GM19099 (cell line): ENCODE results near the gene MFSD6L.

Experiments
- POLR2A ChIP-seq: IDR thresholded peaks from 3 replicates; pipeline ENCODE4 v1.6.1; 2011; ENCODE audit warnings: low read depth; ENCODE audit not compliant: insufficient read length; ENCODE audit errors: extremely low read depth

The MFSD6L gene, protein sequence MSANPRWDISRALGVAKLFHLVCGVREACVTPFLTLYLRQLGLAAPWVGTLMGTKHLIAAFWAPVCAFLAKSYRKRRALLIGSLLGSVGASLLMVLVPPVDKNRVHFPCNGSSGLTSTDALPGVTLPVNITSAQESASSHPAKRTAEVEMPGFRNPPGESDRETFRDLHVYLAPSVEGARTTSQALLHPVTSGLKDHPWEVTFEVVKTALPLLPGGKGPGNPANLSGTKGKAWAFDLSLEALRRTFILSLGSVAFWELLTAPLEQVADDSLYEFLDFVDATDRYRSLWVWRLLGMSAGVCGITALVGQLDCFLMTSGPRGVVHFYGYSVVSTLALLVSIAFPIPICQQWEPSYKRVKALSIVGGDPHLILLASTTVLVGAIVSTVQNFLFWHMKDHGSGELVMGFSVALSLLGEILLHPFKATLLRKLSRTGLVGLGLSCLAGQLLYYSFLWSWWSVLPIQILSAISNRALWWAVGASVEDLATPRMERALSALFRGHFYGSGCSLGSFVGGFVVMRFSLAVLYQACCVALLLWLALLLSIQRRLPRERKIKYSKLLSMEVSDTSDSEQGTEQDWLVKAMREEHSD

DNA sequence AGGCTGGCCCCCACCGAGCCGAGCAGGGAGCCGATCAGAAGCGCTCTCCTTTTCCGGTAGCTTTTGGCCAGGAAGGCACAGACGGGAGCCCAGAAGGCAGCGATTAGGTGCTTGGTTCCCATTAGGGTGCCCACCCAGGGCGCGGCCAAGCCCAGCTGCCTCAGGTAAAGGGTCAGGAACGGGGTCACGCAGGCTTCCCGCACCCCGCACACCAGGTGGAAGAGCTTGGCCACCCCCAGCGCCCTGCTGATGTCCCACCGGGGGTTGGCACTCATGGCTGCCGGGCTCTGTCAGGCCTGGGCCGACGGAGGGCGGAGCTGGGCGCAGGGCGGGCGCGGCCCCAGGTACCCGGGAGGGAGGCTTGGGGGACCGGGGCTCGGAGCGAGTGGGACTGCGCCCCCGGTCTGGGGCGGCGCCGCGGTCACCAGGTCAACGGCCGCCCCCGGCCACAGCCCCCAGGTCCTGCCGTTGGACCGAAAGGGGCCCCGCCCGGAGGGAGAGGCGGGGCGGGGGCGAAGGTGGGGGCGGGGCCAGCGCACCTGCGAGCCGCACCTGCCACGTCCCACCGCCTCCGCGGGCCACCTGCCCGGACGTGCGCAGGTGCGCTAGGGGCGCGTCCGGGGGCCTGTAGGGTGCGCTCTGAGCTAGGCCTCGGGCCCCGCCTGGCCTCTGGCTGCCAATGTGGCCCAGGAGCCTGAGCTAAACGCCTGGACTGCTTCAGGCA is at the start of gene MFSD6L:
Gene MFSD6L (minus strand): TSS at position 520 of the 724 bp plus-strand sequence. CDS start 245 bp downstream, at position 275.
- no peak for TF ChIP-seq POLR2A

DNA sequence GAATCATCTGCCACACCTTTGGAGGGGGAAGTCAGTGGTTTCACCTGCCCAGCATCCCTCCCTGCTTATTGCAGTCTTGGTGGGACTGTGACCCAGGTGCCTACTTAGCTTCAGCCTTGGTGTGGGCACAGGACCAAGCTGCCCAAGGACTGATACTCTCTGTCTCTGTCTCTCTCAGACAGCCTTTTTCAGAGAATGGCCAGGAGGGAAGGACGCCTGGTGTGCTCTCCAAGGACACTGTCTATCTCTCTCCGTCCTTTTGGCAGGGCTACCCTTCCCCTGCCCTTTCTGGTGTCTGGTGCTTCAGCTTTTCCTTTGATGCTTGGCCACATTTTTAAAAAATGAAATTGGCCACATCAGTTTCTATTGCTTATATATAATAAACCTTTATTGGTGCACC is 48.7 kb upstream of the MFSD6L start:
- TF ChIP-seq POLR2A, result no peak

DNA sequence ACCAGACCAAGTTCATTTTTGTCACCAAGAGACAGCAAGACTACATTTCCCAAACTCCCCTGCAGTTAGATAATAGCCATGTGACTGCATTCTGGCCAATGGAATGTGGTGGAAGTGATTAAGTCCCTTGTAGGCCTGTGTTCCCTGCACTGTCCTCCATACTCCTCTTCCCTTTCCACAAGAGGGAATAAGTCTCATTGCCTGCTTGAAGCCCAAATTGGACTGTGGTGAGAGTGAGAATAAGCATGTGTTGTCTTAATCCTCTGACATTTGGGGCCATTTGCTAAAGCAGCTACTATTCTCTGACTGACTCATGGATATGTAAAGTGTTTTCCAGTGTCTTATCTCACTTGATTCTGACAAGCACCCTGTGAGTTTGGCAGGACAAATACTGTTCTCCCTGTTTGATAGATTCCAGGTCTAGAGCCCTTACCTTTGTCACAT is 47.6 kb upstream of the MFSD6L start:
- TF ChIP-seq POLR2A, result no peak

DNA sequence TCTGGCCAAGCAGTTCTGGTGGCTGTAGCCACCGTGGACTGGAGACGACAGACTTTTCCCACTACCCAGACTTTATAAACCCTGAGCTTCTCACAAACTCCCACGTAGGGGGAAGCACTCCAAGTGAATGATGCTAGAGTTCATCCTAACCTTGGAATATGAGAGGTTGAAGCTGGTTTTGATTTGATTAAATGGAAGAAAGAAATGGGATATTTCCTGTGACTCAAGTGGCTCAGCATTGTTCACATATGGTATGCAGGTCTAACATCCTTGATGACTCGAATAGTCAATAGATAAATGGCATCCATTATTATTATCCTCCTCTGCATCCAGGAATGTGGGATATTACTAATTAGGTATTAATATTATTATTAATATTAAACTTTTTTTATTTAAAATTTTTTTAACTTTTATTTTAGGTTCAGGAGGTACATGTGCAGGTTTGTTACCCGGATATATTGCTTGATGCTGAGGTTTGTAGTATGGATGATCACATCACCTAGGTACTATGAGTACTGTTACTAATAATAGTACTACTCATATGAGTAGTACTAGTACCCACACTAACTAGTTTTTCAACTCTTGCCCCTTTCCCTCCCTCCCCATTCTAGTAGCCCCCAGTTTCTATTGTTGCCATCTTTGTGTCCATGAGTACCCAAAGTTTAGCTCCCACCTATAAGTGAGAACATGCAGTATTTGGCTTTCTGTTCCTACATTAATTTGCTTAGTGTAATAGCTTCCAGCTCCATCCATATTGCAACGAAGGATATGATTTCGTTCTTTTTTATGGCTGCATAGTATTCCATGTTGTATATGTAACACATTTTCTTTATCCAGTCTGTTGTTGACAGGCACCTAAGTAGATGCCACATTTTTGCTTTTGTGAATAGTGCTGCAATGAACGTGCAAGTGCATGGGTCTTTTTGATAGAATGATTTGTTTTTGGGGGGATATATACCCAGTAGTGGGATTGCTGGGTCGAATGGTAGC is 45.4 kb upstream of the MFSD6L start:
- no peak for TF ChIP-seq POLR2A

DNA sequence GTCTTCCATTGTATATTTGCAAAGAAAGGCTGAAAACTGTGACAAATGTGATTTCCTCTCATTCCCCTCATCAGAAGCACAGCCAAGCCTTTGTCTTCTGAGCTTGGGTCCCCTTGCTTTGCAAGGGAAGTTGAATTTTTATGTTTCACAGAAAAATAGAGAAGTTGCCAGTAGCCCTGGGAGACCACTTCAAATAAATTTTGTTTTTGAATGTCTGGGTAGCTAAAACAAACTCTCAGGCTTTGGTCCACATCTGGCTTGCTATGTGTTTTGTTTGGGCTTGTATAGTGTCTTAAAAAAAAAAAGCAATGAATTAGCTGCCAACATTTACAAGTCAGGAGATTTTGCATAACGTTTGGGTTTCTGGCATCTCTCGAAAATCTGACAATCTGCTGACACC is 44.2 kb upstream of the MFSD6L start:
- TF ChIP-seq POLR2A, result no peak

DNA sequence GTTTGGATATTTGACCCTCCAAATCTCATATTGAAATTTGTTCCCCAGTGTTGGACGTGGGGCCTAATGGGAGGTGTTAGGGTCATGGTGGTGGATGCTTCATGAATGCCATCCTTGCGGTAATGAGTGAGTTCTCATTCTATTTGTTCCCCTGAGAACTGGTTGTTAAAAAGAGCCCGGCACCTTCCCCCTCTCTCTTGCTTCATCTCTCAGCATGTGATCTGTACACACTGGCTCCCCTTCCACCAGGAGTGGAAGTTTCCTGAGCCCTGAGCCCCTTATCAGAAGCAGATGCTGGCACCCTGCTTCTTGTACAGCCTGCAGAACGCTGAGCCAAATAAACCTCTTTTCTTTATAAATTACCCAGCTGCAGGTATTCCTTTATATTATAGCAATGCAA is 42.7 kb upstream of the MFSD6L start:
- TF ChIP-seq POLR2A, result no peak

DNA sequence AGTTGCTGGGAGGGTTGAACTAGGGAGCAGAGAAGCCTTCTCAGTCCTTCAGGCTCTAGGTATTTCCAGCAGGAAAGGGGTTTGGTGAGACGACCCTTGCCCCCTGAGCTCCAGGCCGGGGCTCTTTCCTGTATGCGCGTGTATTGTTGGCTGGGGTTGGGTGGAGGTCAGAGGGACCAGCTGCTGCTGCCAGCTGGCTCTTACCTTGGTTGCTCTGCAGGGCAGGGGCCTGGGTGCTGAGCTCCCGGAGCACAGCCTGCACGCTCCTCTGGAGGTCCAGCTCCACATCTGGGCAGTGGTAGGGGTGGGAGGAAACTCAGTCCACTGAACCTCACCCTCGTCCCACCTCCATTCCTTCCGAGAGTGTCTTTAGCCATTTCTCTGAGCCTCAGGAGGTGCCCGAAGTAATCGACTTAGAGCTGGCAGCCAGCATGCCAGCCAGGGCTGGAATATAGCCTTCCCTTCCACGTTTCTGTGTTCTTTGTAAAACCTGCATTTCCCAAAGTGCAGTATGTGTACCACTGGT is 40.3 kb upstream of the MFSD6L start:
- TF ChIP-seq POLR2A, result no peak

DNA sequence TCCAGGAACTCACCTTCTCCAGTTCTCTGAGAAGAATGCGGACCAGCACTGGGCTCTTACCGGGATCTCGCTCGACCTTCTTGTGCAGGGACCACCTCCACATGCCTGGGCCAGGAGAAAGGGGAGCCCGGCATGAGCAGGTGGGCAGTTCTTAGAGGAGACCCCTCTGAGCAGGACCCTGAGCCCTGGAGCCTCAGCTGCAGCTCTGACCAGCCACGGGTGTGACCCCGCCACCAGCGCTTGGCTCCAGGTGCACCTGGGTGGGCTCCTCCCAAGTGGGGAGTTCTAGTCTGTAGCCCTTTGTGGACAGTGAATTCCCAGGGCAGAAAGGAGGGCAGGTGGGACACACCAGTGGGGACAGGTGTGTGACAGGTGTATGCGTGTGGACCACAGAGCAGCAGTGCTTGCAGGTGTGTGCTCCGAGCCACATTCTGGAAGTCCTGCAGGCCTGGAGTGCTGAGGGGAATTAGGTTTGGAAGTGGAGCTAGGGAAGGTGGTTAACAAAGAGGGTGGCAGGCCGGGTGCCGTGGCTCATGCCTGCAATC is 39.5 kb upstream of the MFSD6L start:
- TF ChIP-seq POLR2A, result no peak

DNA sequence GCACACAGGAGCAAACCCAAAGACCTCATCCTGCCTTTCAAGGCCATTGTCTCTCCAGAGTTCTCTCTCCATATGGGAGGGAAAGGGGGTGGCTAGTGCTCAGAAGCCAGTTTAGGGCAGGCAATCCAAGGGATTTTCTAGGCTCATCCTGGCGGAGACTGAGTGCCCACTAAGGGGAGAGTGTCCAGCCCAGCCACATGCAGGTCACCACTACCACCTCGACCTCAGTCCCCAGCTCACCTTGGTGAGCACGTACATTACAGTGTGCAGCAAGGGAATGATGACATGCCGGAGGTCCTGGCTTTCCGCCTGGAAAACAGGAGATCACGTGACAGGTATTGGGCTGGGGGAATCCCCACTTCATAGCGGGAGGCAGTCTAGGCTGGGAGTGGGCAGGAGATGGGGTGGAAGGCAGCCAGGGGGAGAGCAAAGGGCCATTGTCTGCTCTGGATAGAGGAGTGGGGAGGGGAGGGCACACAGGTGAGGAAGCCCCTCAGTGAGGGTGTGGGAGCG is 38.5 kb upstream of the MFSD6L start:
- no peak for TF ChIP-seq POLR2A

DNA sequence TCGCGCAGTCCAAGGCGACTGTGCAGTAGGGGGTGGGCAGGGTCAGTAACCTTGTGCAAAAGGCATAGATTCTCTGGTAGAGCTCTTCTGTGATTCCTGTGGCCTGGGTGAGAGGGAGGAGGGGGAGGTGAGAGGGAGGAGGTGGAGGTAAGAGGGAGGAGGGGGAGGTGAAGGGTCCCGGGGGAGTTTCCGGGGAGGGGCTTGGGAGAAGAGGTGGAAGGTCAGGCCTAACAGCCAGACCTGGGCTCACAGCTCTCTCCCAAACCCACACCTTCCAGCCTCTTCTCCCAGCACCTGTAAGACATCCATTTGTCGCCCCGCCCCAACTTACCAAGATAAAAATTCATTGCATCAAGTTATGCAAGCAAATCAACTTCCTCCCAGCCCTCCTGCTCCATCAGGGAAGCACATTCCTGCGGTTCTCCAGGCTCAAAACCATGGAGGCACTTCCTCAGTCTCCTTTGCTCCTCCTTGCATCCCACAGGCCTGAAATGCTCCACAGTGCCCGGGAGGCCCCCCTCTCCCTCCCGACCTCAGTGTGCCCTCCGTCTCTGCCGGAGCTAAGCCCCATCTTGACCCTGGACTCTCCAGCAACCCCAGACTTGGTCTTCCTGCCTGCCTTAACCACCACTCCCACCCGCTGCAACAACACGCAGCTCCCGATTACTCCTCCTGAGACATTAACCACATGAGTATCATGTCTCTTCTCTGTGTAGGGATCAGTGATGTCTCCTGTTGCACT is 37.8 kb upstream of the MFSD6L start:
- peak; percentile 9 for TF ChIP-seq POLR2A

DNA sequence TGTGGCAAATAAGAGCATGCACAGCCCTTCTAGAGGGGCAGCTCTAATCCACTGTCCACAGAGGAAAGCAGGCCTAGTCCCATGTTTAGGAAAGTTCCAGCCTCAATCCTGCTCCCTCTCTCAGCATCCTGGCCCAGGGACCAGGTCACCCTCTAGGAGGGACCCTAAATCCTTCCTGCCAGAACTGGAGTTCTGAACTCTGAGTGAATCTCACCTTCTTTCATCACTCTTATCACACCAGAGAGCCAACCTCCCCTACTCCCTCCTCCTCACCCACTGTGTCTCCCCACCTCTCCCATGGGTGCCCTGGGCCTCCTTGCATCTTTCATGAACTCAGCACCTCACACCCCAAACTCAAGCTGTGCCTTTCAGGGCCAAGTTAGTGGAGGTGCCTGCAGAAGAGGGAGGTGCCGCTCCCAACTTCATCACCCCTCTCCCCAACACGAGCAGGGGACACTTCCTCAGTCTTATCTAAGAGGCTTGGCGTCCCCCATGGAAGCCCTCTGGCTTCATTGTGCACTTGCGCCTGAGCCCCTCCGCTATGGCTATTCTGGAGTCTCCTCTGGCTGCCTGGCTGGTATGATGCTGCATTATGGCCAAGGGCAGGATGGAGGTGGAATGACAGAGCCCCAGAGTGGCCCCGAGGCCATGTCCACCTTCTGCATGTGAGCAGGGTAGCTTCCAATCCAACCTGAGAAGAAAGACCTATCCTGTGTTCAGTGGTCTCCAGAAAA is 36.6 kb upstream of the MFSD6L start:
- TF ChIP-seq POLR2A, result no peak

DNA sequence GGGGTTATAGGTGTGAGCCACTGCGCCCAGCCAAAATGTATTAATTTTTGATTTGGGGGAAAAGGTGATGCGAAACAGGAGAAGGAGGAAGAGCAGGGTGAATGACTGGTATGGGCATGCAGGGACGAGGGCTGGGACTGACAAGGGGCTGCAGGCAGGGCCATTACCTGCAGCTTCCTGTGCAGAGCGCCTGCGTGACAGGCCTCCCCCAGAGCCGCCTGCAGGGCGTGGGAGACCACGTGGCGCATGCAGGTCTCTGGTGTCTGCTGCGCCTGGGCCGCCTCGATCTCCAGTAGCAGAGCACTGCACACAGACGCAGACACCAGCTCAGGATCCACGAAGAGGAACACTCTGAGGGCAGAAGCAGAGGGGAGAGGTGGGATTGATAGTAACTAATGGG is 35.9 kb upstream of the MFSD6L start:
- no peak for TF ChIP-seq POLR2A

DNA sequence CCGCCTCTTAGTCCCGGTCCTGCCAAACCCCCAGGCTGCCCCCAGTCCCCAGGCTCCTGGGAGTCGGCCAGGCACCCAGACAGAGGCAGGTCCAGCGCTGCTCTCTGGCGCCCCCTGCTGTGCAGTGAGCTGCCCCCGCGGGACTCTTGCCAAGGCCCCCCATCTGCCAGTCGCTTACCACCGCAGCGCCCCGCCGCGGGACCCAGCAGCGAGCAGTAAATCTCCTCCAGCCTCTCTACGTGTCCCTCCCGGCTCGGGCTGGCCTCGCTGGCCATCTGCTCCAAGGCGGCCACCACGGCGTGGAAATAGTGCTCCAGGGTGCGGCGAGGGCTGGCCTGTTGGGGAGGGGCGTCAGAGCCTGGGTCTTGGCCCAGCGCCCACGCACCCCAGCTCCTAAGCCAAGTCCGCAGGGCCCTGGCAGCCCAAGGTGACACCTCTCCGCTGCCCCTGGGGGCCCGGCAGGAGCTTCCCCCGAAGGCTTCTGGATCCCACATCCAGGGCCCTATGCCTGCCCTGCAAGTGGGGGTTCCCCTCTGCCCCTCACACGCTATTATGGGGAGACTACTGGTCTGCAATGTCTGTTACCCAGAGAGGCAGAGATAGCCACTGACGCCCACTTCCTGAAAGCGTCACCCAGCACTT is 33.7 kb upstream of the MFSD6L start:
- no peak for TF ChIP-seq POLR2A
